ENCODE results near the gene DTWD2.
"Not testable (repeated sequence)": the region's sequence is repeated elsewhere in the genome, so short reads cannot be mapped to it uniquely, and the experiment has no call there.

Gene DTWD2

GRCh38 chr5:118863345-118863744 lies 125.0 kb downstream of the DTWD2 start:
- no peak for DNase-seq (ENCODE audit: low spot score)

- peak; percentile 3 for DNase-seq (ENCODE audit: low spot score)
Measured at GRCh38 chr5:118862596-118862995, 125.8 kb downstream of the DTWD2 start.

- DNase-seq (ENCODE audit: low spot score), result no peak
Measured at GRCh38 chr5:118857700-118858099, 130.6 kb downstream of the DTWD2 start.

GRCh38 chr5:118854819-118855218 lies 133.5 kb downstream of the DTWD2 start:
- DNase-seq (ENCODE audit: low spot score), result no peak

- DNase-seq (ENCODE audit: low spot score), result not testable (repeated sequence)
Measured at GRCh38 chr5:118851785-118852184, 136.6 kb downstream of the DTWD2 start.

GRCh38 chr5:118849507-118849906 lies 138.8 kb downstream of the DTWD2 start:
- DNase-seq (ENCODE audit: low spot score), result not testable (repeated sequence)

GRCh38 chr5:118844351-118844750 lies 144.0 kb downstream of the DTWD2 start:
- no peak for DNase-seq (ENCODE audit: low spot score)

- no peak for DNase-seq (ENCODE audit: low spot score)
Measured at GRCh38 chr5:118834710-118835109, 153.6 kb downstream of the DTWD2 start.

- no peak for DNase-seq (ENCODE audit: low spot score)
Measured at GRCh38 chr5:118832974-118833373, 155.4 kb downstream of the DTWD2 start.

- DNase-seq (ENCODE audit: low spot score), result no peak
Measured at GRCh38 chr5:118825226-118825625, 163.1 kb downstream of the DTWD2 start.

- no peak for DNase-seq (ENCODE audit: low spot score)
Measured at GRCh38 chr5:118818604-118819003, 169.7 kb downstream of the DTWD2 start.

GRCh38 chr5:118808441-118808840 lies 179.9 kb downstream of the DTWD2 start:
- DNase-seq (ENCODE audit: low spot score), result no peak

GRCh38 chr5:118806571-118806970 lies 181.8 kb downstream of the DTWD2 start:
- no peak for DNase-seq (ENCODE audit: low spot score)

- no peak for DNase-seq (ENCODE audit: low spot score)
Measured at GRCh38 chr5:118802335-118802734, 186.0 kb downstream of the DTWD2 start.

GRCh38 chr5:118796081-118796480 lies 192.3 kb downstream of the DTWD2 start:
- DNase-seq (ENCODE audit: low spot score), result no peak

- no peak for DNase-seq (ENCODE audit: low spot score)
Measured at GRCh38 chr5:118794281-118794680, 194.1 kb downstream of the DTWD2 start.

- DNase-seq (ENCODE audit: low spot score), result no peak
Measured at GRCh38 chr5:118793652-118794051, 194.7 kb downstream of the DTWD2 start.

GRCh38 chr5:118793091-118793490 lies 195.3 kb downstream of the DTWD2 start:
- DNase-seq (ENCODE audit: low spot score), result no peak

- peak; percentile 73 for DNase-seq (ENCODE audit: low spot score)
Measured at GRCh38 chr5:118791926-118792734, 196.2 kb downstream of the DTWD2 start.

- no peak for DNase-seq (ENCODE audit: low spot score)
Measured at GRCh38 chr5:118789366-118789765, 199.0 kb downstream of the DTWD2 start.

GRCh38 chr5:118788351-118788750 lies 200.0 kb downstream of the DTWD2 start:
- DNase-seq (ENCODE audit: low spot score), result no peak

Measured in GM03348 (cell line).